ENCODE results near the gene KAZN. TPM values are rescaled to one million over a fixed set of nuclear protein-coding genes. Genes with fewer than 3 reads are reported as not detected.
A peak's percentile ranks its signal among the peaks of the same experiment; 100 is the strongest.

Gene KAZN
- polyA plus RNA-seq, 1 experiment = 5.5 TPM

DNA sequence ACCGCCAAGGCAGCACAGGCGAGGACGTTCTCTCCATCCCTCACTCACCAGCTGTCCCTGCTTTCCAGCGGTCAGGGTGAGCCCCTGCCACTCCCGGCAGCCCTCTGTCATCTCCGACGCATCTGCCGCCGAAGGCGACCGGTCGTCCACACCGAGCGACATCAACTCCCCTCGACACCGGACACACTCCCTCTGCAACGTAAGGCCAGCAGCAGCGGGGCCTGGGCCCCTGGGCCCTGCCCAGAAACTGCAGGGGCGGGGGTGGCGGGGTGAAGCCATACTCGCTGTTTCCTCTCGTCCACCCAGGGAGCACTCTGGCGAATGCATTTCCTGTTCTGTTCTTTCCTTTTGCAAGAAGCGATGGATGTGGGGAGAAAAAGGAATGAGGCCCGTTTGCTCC, 461.6 kb downstream of the KAZN start:
- POLR2A ChIA-PET = no interaction called here
- Histone ChIP-seq H3K4me3 (ENCODE audit: low read depth, low read length) (no peak overlapping the region), H3K36me3 (ENCODE audit: control insufficient read depth, insufficient read depth, low read length) (peaks cover 22% of the 10 kb centered on the region), H3K27me3 (ENCODE audit: control insufficient read depth, insufficient read depth, low read length) (no peaks in the 10 kb centered on the region)
- CTCF ChIA-PET = no interaction called here
- DNase-seq (ENCODE audit: low read depth) = no peak
- TF ChIP-seq, protein P1, sequence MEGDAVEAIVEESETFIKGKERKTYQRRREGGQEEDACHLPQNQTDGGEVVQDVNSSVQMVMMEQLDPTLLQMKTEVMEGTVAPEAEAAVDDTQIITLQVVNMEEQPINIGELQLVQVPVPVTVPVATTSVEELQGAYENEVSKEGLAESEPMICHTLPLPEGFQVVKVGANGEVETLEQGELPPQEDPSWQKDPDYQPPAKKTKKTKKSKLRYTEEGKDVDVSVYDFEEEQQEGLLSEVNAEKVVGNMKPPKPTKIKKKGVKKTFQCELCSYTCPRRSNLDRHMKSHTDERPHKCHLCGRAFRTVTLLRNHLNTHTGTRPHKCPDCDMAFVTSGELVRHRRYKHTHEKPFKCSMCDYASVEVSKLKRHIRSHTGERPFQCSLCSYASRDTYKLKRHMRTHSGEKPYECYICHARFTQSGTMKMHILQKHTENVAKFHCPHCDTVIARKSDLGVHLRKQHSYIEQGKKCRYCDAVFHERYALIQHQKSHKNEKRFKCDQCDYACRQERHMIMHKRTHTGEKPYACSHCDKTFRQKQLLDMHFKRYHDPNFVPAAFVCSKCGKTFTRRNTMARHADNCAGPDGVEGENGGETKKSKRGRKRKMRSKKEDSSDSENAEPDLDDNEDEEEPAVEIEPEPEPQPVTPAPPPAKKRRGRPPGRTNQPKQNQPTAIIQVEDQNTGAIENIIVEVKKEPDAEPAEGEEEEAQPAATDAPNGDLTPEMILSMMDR (IDR thresholded peaks at IDR 0.05; ENCODE audit: insufficient read depth, low read depth, low read length) = no peak

DNA sequence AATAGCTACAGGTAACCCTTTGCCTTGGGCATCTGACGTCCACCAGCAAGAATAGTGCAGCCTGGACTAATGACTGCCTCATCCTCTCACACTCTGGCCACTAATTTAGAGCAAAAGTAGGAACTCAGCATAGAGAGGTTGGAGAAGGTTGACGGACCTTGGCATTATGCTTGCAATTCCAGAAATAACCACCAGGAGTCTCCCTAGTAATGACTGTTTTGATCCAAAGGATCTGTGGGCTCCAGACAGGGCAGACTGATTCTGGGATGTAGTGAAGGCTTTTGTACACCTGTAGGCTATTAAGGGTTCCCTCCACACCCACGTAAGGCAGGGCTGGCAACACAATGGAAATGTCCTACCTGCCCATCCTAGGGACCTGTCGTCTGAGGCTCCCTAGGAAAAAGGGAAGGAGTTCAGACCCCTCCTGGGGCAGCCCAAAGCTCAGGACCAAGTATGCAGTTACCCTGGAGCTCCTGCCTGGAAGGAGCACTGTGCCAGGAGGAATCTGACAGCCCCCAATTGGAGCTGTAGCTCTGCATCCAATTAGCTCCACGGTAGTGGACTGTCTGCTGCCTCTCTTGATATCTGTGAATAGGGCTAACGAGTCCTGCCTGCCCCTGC, 464.1 kb downstream of the KAZN start:
- DNase-seq (ENCODE audit: low read depth) = no peak
- no peaks in the 10 kb centered on the region for H3K27me3 ChIP-seq (ENCODE audit: control insufficient read depth, insufficient read depth, low read length)
- TF ChIP-seq, protein P1 (IDR thresholded peaks at IDR 0.05; ENCODE audit: insufficient read depth, low read depth, low read length) = peak; percentile 54
- no peak overlapping the region for H3K4me3 ChIP-seq (ENCODE audit: low read depth, low read length)
- ChIA-PET POLR2A (no interaction called here), CTCF (interaction anchor here (1.0 to 1.5 kb wide), 3 partner anchors 9 to 36 kb away, joined by 3 to 7 read pairs (median 3); no protein-coding TSS in a partner anchor)
- H3K36me3 ChIP-seq (ENCODE audit: control insufficient read depth, insufficient read depth, low read length) = peaks cover 26% of the 10 kb centered on the region

DNA sequence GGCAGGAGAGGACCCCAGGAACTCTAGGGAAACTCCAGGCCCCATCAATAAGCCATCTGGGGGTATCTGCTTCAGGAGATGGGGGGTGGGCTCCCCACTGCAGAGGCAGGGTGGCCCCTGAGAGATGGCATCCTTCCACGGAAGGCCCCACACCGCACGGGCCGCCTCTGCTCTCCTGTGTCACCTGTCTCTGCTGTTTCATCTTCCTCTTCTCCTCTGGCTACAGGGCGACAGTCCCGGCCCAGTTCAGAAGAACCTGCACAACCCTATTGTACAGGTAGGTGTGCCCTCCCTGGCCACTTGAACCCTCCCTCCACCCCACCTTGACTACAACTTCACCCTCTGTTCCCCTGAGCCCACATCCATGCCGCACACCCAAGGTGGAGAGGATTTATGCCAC, 464.9 kb downstream of the KAZN start:
- TF ChIP-seq, protein P1 (IDR thresholded peaks at IDR 0.05; ENCODE audit: insufficient read depth, low read depth, low read length) = no peak
- Histone ChIP-seq H3K27me3 (ENCODE audit: control insufficient read depth, insufficient read depth, low read length) (no peaks in the 10 kb centered on the region), H3K36me3 (ENCODE audit: control insufficient read depth, insufficient read depth, low read length) (peaks cover 22% of the 10 kb centered on the region), H3K4me3 (ENCODE audit: low read depth, low read length) (no peak overlapping the region)
- ChIA-PET POLR2A (no interaction called here), CTCF (interaction anchor here (1.1 to 1.5 kb wide), 2 partner anchors 9 to 36 kb away, joined by 3 to 7 read pairs; no protein-coding TSS in a partner anchor)
- DNase-seq (ENCODE audit: low read depth) = no peak

DNA sequence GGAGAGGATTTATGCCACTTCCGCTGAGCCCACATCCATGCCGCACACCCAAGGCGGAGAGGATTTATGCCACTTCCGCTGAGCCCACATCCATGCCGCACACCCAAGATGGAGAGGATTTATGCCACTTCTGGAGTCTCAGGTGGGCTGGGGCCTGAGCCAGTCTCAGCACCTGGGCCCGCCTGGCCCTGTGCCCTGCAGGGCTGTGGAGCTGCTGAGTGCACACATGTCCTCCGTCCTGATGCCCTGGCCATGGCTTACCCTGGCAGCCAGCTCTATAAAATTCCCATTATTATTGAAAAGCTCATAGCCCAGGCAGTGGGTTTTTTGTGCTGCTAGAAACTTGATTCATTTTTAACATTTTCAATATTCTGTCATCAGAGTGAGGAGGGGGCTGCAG, 465.3 kb downstream of the KAZN start:
- TF ChIP-seq, protein P1 (IDR thresholded peaks at IDR 0.05; ENCODE audit: insufficient read depth, low read depth, low read length) = no peak
- peaks cover 21% of the 10 kb centered on the region for H3K36me3 ChIP-seq (ENCODE audit: control insufficient read depth, insufficient read depth, low read length)
- CTCF ChIA-PET = interaction anchor here (1.5 kb wide), 1 partner anchor 35 kb away, joined by 7 read pairs; no protein-coding TSS in a partner anchor
- no peak for DNase-seq (ENCODE audit: low read depth)
- H3K27me3 ChIP-seq (ENCODE audit: control insufficient read depth, insufficient read depth, low read length) = no peaks in the 10 kb centered on the region
- H3K4me3 ChIP-seq (ENCODE audit: low read depth, low read length) = no peak overlapping the region
- POLR2A ChIA-PET = no interaction called here

DNA sequence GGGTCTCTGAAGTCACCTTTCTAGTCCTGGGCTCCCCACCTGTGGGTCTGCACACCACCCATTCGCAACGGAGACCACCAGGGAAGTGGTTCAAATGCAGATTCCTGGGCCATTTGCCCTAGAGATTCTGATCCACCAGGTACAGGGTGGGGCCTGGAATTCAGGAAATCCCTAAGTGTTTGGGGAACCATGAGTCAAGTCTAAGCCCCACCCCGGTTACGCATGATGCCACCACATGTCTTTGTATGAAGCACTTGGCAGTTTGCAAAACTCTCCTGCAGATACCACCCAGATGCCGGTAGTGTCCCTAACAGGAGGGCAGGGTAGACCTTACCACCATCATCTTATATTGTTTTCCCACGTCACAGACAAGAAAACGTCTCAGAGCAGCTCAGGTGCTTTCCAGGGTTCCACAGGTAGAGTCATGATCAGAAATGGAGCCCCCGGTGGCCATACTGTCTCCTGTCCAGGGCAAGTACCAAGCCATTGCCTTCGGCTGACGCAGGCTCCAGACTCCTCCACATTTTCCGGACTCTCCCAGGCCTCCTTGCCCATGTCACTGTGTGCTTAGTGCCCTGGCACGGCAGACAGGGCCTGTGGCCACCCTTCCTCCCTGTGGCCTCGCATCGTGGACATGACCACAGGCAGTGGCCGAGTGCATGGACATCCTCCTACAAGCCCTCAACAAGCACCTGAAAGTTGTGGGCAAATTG, 465.9 kb downstream of the KAZN start:
- ChIA-PET CTCF (interaction anchor here (1.5 kb wide), 1 partner anchor 35 kb away, joined by 7 read pairs; no protein-coding TSS in a partner anchor), POLR2A (no interaction called here)
- no peaks in the 10 kb centered on the region for H3K27me3 ChIP-seq (ENCODE audit: control insufficient read depth, insufficient read depth, low read length)
- TF ChIP-seq, protein P1 (IDR thresholded peaks at IDR 0.05; ENCODE audit: insufficient read depth, low read depth, low read length) = no peak
- H3K36me3 ChIP-seq (ENCODE audit: control insufficient read depth, insufficient read depth, low read length) = peaks cover 21% of the 10 kb centered on the region
- H3K4me3 ChIP-seq (ENCODE audit: low read depth, low read length) = no peak overlapping the region
- DNase-seq (ENCODE audit: low read depth) = no peak

Measured in BJ (cell line).